Skeletal muscle tissue (tissue), 4 donors: ENCODE measurements around the gene HSD17B2. TPM values are rescaled to one million over a fixed set of nuclear protein-coding genes. Genes with fewer than 3 reads are reported as not detected.

Source experiments
- H3K27ac ChIP-seq: one replicate; pipeline ENCODE4 v1.7.0; 2013; ENCODE audit warnings: mild to moderate bottlenecking, low read depth, low read length, inconsistent platforms
- H3K27me3 ChIP-seq, 3 donors: one replicate each; pipeline ENCODE4 v1.7.0; 2013; ENCODE audit warnings: low read length in 3 of 3; ENCODE audit not compliant: control insufficient read depth in 3 of 3, insufficient read depth in 3 of 3
- H3K36me3 ChIP-seq, 3 donors: one replicate each; pipeline ENCODE4 v1.7.0; 2013; ENCODE audit warnings: low read length in 3 of 3; ENCODE audit not compliant: control insufficient read depth in 3 of 3, insufficient read depth in 3 of 3
- H3K4me1 ChIP-seq, 3 donors: one replicate each; pipeline ENCODE4 v1.7.0; 2013; ENCODE audit warnings: low read length in 3 of 3, mild to moderate bottlenecking in 3 of 3; ENCODE audit not compliant: control insufficient read depth in 3 of 3, insufficient read depth in 3 of 3
- H3K4me3 ChIP-seq, 3 donors: one replicate each; pipeline ENCODE4 v1.7.0; 2013; ENCODE audit warnings: low read length in 3 of 3
- H3K9ac ChIP-seq, 3 donors: one replicate each; pipeline ENCODE4 v1.7.0; 2013; ENCODE audit warnings: low read length in 3 of 3, mild to moderate bottlenecking in 3 of 3, moderate library complexity in 2 of 3, low read depth in 1 of 3
- H3K9me3 ChIP-seq, 3 donors: one replicate each; pipeline ENCODE4 v1.7.0; 2013; ENCODE audit warnings: low read length in 3 of 3; ENCODE audit not compliant: control insufficient read depth in 3 of 3
- total RNA-seq: library from RNA; depleted of rRNA; stranded (reverse); fragments of >200 nt; gene quantifications from one replicate; pipeline ENCODE4 v1.2.3, GENCODE V29; 2014
- donor health status: Osteomylitis.

HSD17B2 gene
- total RNA-seq, 1 donor from 2014 or later = not detected

GRCh38 chr16:82085011-82085779 lies 50.1 kb downstream of the HSD17B2 start:
- H3K27me3 ChIP-seq = no peaks in the 10 kb centered on the region
- H3K9ac ChIP-seq = no peak overlapping the region
- H3K4me3 ChIP-seq = no peak overlapping the region
- H3K9me3 ChIP-seq = peaks cover 0 to 5% (median 0%) of the 10 kb centered on the region in 3 donors
- no peak overlapping the region for H3K27ac ChIP-seq
- no peaks in the 10 kb centered on the region for H3K4me1 ChIP-seq
- H3K36me3 ChIP-seq = no peaks in the 10 kb centered on the region

GRCh38 chr16:82088483-82088882 lies 53.4 kb downstream of the HSD17B2 start:
- H3K4me3 ChIP-seq = no peak overlapping the region

DNA sequence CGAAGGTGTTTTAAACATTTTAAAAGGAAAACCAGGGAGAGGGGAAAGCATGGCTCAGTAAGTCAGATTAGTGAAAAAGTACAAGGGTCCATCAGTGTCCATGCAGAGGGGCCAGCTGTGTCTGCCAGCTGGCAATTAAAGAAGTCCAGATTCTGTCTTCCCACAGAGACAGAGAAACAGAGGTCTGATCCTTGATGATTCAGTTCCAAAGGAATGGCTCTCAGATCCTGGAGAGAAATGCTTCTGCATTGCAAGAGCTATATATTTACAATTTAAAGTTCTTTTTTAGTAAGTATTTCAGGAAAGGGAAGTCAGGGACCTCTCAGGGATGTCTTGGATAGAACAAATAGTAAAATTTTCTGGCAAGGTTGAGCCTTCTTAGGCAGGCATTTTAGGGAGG lies 56.2 kb downstream of the HSD17B2 start:
- Histone ChIP-seq H3K9ac (no peak overlapping the region), H3K4me1 (no peaks in the 10 kb centered on the region), H3K4me3 (no peak overlapping the region), H3K27me3 (no peaks in the 10 kb centered on the region), H3K36me3 (no peaks in the 10 kb centered on the region), H3K9me3 (no peaks in the 10 kb centered on the region), H3K27ac (no peak overlapping the region)

More at GRCh38 chr16:82088483-82088882, 53.4 kb downstream of the HSD17B2 start:
- H3K9me3 ChIP-seq = no peaks in the 10 kb centered on the region
- no peaks in the 10 kb centered on the region for H3K4me1 ChIP-seq
- no peak overlapping the region for H3K9ac ChIP-seq
- no peak overlapping the region for H3K27ac ChIP-seq
- H3K36me3 ChIP-seq = no peaks in the 10 kb centered on the region
- no peaks in the 10 kb centered on the region for H3K27me3 ChIP-seq

DNA sequence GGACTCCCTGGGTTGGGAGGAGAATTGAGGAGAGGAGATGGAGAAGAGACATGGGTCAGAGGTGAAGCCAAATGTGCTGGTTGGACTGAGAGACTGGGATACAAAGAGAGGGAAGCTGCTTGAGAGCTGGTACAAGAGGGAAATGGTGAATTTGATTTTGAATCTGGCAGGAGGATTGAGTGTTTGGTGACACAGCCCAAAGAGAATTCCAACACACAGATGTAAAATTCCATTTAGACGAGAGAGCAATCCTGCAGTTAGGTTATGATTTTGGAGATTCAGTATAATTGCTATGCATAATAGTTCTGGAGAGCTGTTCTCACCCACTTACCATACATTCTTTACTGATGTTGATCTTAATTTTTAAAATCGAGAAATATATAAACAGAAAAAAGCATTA lies 57.7 kb downstream of the HSD17B2 start:
- no peak overlapping the region for H3K4me3 ChIP-seq
- no peaks in the 10 kb centered on the region for H3K36me3 ChIP-seq
- no peak overlapping the region for H3K9ac ChIP-seq
- no peaks in the 10 kb centered on the region for H3K27me3 ChIP-seq
- H3K9me3 ChIP-seq = no peaks in the 10 kb centered on the region
- H3K4me1 ChIP-seq = no peaks in the 10 kb centered on the region
- H3K27ac ChIP-seq = no peak overlapping the region

DNA sequence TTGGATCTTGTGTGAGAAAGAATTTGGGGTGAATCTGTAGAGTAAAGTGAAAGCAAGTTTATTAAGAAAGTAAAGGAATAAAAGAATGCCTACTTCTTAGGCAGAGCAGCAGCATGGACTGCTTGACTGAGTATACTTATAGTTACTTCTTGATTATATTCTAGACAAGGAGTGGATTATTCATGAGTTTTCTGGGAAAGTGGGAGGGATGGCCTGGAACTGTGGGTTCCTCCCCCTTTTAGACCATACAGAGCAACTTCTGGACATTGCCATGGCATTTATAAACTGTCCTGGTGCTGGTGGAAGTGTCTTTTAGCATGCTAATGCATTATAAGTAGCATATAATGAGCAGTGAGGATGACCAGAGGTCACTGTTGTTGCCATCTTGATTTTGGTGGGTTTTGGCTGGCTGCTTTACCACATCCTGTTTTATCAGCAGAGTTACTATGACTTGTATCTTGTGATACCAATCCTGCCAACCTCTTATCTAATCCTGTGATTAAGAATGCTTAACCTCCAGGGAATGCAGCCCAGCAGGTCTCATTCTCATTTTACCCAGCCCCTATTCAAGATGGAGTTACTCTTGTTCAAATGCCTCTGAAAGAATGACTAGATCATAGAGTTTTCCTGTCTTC lies 58.7 kb downstream of the HSD17B2 start:
- Histone ChIP-seq H3K4me3 (no peak overlapping the region), H3K27ac (no peak overlapping the region), H3K36me3 (no peaks in the 10 kb centered on the region), H3K4me1 (no peaks in the 10 kb centered on the region), H3K27me3 (no peaks in the 10 kb centered on the region), H3K9ac (no peak overlapping the region), H3K9me3 (no peaks in the 10 kb centered on the region)

DNA sequence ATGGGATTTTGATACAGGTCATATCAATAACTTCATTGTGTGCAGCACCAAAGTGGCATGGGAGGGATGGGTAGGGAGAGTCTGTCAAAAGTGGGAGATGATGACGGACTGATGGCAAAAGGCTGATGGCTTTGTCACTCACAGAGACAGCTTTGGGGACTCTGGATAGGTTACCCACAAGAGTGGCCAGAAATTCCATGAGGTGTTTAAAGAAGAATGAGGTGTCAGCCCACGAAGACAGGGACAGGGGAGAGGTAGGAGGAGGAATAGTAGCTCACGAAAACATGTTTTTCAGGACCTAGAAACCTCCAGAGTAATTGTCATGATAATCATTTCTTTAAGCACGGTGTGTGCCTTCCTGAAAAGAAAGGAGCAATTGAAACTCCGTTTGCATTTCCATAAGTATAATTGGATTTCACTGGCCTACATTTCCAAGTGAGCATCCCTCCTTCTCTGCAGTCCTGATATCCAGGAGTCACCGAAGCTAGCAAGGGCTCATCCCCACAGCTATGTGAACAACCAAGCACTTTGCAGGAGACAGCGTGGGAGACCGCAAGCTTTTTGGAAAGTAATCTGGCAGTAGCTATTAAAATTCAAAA lies 60.0 kb downstream of the HSD17B2 start:
- no peak overlapping the region for H3K9ac ChIP-seq
- H3K4me1 ChIP-seq = no peaks in the 10 kb centered on the region
- H3K9me3 ChIP-seq = no peaks in the 10 kb centered on the region
- H3K27me3 ChIP-seq = no peaks in the 10 kb centered on the region
- no peaks in the 10 kb centered on the region for H3K36me3 ChIP-seq
- no peak overlapping the region for H3K4me3 ChIP-seq
- H3K27ac ChIP-seq = no peak overlapping the region

DNA sequence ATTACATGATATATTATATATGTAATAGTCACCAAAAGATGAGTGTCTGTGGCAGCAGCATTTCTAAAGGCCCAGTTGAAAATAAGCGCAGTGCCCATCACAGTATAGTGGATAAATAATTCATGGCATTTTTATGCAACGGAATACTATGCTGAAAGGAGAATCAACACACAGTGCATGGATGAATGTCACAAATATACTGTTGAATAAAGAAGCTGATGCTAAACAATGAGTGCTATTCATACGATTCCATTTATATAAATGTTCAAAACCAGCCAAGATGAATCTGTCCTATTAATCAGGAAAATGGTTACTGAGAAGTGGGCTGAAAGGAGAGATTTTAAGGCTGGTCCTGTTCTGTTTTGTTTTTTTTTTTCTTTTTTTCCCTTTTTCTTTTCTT lies 61.6 kb downstream of the HSD17B2 start:
- Histone ChIP-seq H3K9ac (no peak overlapping the region), H3K4me1 (no peaks in the 10 kb centered on the region), H3K9me3 (no peaks in the 10 kb centered on the region), H3K36me3 (no peaks in the 10 kb centered on the region), H3K27me3 (no peaks in the 10 kb centered on the region), H3K4me3 (no peak overlapping the region), H3K27ac (no peak overlapping the region)

- Histone ChIP-seq H3K9me3 (no peaks in the 10 kb centered on the region), H3K4me1 (no peaks in the 10 kb centered on the region), H3K9ac (no peak overlapping the region), H3K36me3 (no peaks in the 10 kb centered on the region), H3K27me3 (no peaks in the 10 kb centered on the region), H3K27ac (no peak overlapping the region), H3K4me3 (no peak overlapping the region)
These were observed 70.1 kb downstream of the HSD17B2 start for GRCh38 chr16:82105107-82105506.

GRCh38 chr16:82108100-82108499 lies 73.0 kb downstream of the HSD17B2 start:
- no peaks in the 10 kb centered on the region for H3K4me1 ChIP-seq
- no peaks in the 10 kb centered on the region for H3K27me3 ChIP-seq
- no peak overlapping the region for H3K4me3 ChIP-seq
- H3K9ac ChIP-seq = no peak overlapping the region
- no peaks in the 10 kb centered on the region for H3K9me3 ChIP-seq
- no peak overlapping the region for H3K27ac ChIP-seq
- no peaks in the 10 kb centered on the region for H3K36me3 ChIP-seq

DNA sequence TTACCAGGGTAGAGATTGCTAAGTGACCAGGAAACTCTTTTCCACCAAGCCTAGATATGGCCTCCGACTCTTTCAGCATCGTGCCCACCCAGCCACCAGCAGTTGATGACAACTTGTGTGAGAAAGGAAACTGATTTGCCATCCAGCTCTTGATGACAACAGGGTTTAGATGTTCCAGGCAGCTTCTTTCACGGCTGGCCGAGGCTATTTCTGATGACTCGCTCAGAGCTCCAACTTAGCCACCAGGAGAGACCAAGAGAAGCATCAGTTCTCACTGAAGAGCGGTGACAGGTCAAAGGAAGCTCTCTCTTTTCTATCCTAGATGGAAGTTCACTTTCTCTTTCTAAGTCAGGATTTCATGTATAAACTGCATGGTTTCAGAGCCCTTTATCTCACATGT lies 73.7 kb downstream of the HSD17B2 start:
- no peak overlapping the region for H3K9ac ChIP-seq
- no peaks in the 10 kb centered on the region for H3K9me3 ChIP-seq

More for the DNA sequence above, 73.7 kb downstream of the HSD17B2 start:
- Histone ChIP-seq H3K27ac (no peak overlapping the region), H3K36me3 (no peaks in the 10 kb centered on the region), H3K27me3 (no peaks in the 10 kb centered on the region), H3K4me3 (no peak overlapping the region), H3K4me1 (no peaks in the 10 kb centered on the region)
